Measurements from ENCODE around the gene TOP2A. TPM values are rescaled to one million over a fixed set of nuclear protein-coding genes. Genes with fewer than 3 reads are reported as not detected.

The TOP2A gene
- total and polyA plus RNA-seq, 3 donors from 2014 or later: 65.0 to 94.9 (median 75.3) TPM

GRCh38 chr17:40366076-40366860 lies 51.4 kb downstream of the TOP2A start:
- Histone ChIP-seq H3K9me3 (no peaks in the 10 kb centered on the region), H3K36me3 (ENCODE audit: low read depth, missing control alignments) (no peaks in the 10 kb centered on the region), H3K4me3 (no peak overlapping the region), H3K4me1 (peaks cover 7% of the 10 kb centered on the region), H3K27me3 (no peaks in the 10 kb centered on the region), H3K27ac (no peak overlapping the region)
- TF ChIP-seq CTCF (IDR thresholded peaks at IDR 0.05): no peak
- TF ChIP-seq POLR2A (IDR thresholded peaks at IDR 0.05): no peak
- DNase-seq: no peak
- intact Hi-C loops (cut with DNase I; ENCODE audit: low total_unique reads): no loop called here
- 93 to 94% methylated on average over 17 to 18 of the region's 18 CpGs for WGBS, 2 donors

GRCh38 chr17:40364906-40365305 lies 52.8 kb downstream of the TOP2A start:
- H3K27me3 ChIP-seq: no peaks in the 10 kb centered on the region
- TF ChIP-seq POLR2A (IDR thresholded peaks at IDR 0.05) (no peak), CTCF (IDR thresholded peaks at IDR 0.05) (no peak)
- H3K4me3 ChIP-seq: no peak overlapping the region
- H3K36me3 ChIP-seq (ENCODE audit: low read depth, missing control alignments): no peaks in the 10 kb centered on the region
- H3K4me1 ChIP-seq: peaks cover 7% of the 10 kb centered on the region
- no peak overlapping the region for H3K27ac ChIP-seq
- H3K9me3 ChIP-seq: no peaks in the 10 kb centered on the region
- no peak for DNase-seq
- WGBS, 2 donors: 85 to 92% methylated on average over 8 to 9 of the region's 9 CpGs
- intact Hi-C loops (cut with DNase I; ENCODE audit: low total_unique reads): no loop called here

GRCh38 chr17:40364121-40364861 lies 53.4 kb downstream of the TOP2A start, which contains the start of gene GJD3:
Gene GJD3, minus strand, starts transcription at chr17:40364737. Its CDS starts 922 bp downstream, at chr17:40363815.
- WGBS, 2 donors: 26 to 39% methylated on average over 19 to 22 of the region's 22 CpGs
- no peak within 1 kb of the TSS for H3K27ac ChIP-seq
- H3K27me3 ChIP-seq: no peaks in the 10 kb centered on the region
- H3K9me3 ChIP-seq: no peaks in the 10 kb centered on the region
- H3K36me3 ChIP-seq (ENCODE audit: low read depth, missing control alignments): no peaks in the 10 kb centered on the region
- H3K4me3 ChIP-seq: peak within 1 kb of the TSS; percentile 51 to 53
- intact Hi-C loops (cut with DNase I; ENCODE audit: low total_unique reads): no loop called here
- no peak for TF ChIP-seq CTCF (IDR thresholded peaks at IDR 0.05)
- TF ChIP-seq POLR2A (IDR thresholded peaks at IDR 0.05): no peak
- H3K4me1 ChIP-seq: peaks cover 7% of the 10 kb centered on the region
- DNase-seq: no peak

GRCh38 chr17:40363111-40363827 lies 54.4 kb downstream of the TOP2A start:
- H3K4me3 ChIP-seq: peak overlapping the region; percentile 51 to 53
- 1% methylated on average over 16 to 38 of the region's 91 CpGs for WGBS, 2 donors
- TF ChIP-seq POLR2A (IDR thresholded peaks at IDR 0.05) (no peak), CTCF (IDR thresholded peaks at IDR 0.05) (no peak)
- H3K27ac ChIP-seq: no peak overlapping the region
- intact Hi-C loops (cut with DNase I; ENCODE audit: low total_unique reads): no loop called here
- no peaks in the 10 kb centered on the region for H3K36me3 ChIP-seq (ENCODE audit: low read depth, missing control alignments)
- H3K27me3 ChIP-seq: no peaks in the 10 kb centered on the region
- no peaks in the 10 kb centered on the region for H3K9me3 ChIP-seq
- no peak for DNase-seq
- peaks cover 8% of the 10 kb centered on the region for H3K4me1 ChIP-seq

Measured in testis (tissue), 3 donors.